Esophagus muscularis mucosa (tissue), 4 donors: Measurements from ENCODE around the gene MASTL. TPM values are rescaled to one million over a fixed set of nuclear protein-coding genes. Genes with fewer than 3 reads are reported as not detected.

Source experiments
- DNase-seq: peaks from one replicate; pipeline ENCODE4 v3.0.0-alpha.2; 2017; ENCODE audit errors: extremely low spot score
- H3K27ac ChIP-seq, 4 donors: fragments of 200-600 bp; sonication (generic); replicated peaks in 1 of 4; 1 replicate in 3 of 4; 2 replicates in 1 of 4; pipeline ENCODE4 v1.5.1; 2016 to 2019; ENCODE audit warnings: mild to moderate bottlenecking in 1 of 4
- H3K27me3 ChIP-seq, 4 donors: fragments of 200-600 bp; sonication (generic); one replicate each; pipeline versions ENCODE4 v1.5.1 to v1.6.0; 2016 to 2019
- H3K36me3 ChIP-seq, 4 donors: fragments of 200-600 bp; sonication (generic); one replicate each; pipeline ENCODE4 v1.5.1; 2016 to 2019
- H3K4me1 ChIP-seq, 4 donors: fragments of 200-600 bp; sonication (generic); one replicate each; pipeline ENCODE4 v1.5.1; 2016 to 2019
- H3K4me3 ChIP-seq, 4 donors: fragments of 200-600 bp; sonication (generic); 1 replicate in 2 of 4; 2 replicates in 2 of 4; pipeline ENCODE4 v1.5.1; 2016 to 2019; ENCODE audit warnings: mild to moderate bottlenecking in 4 of 4, moderate library complexity in 1 of 4
- H3K9me3 ChIP-seq, 4 donors: fragments of 200-600 bp; sonication (generic); 1 replicate in 3 of 4; 2 replicates in 1 of 4; pipeline ENCODE4 v1.5.1; 2016 to 2019
- EP300 ChIP-seq: sonication (generic); formaldehyde crosslinking; IDR thresholded peaks from one replicate; pipeline ENCODE4 v1.6.1; 2017; ENCODE audit warnings: antibody characterized with exemption
- POLR2A ChIP-seq: fragments of 450-650 bp; IDR thresholded peaks from one replicate; pipeline ENCODE4 v1.6.1; 2017; ENCODE audit warnings: antibody characterized with exemption, moderate library complexity, mild to moderate bottlenecking, low read depth
- POLR2AphosphoS5 ChIP-seq, 2 donors: sonication (generic); formaldehyde crosslinking; IDR thresholded peaks; one replicate each; pipeline ENCODE4 v1.6.1; 2017; ENCODE audit warnings: antibody characterized with exemption in 2 of 2
- WGBS: methylation state at CpG from one replicate; pipeline ENCODE4 v1.1.5; 2018; 5-methylcytosine and 5-hydroxymethylcytosine counted together
- intact Hi-C: fragments of 100-400 bp; cut with DNase I; formaldehyde crosslinking; loops from one replicate; pipeline ENCODE4 v1.15.1; 2023
- total RNA-seq, 4 donors: library from RNA; depleted of rRNA; stranded (reverse); fragments of >200 nt; gene quantifications; one replicate each; pipeline versions ENCODE4 v1.1.0 to v1.2.1, GENCODE V29; 2016
- TF ChIP-seq, protein P1 (sequence below), 3 experiments: fragments of 200-600 bp in 2 of 3; fragments of 450-650 bp in 1 of 3; sonication (generic) in 2 of 3; IDR thresholded peaks; one replicate each; pipeline ENCODE4 v1.5.1; 2017 to 2019; ENCODE audit warnings: antibody characterized with exemption in 3 of 3, mild to moderate bottlenecking in 2 of 3, moderate library complexity in 1 of 3

MASTL gene
- total RNA-seq = 1 to 10 TPM; 3.0 to 6.2 (median 4.1) TPM

GRCh38 chr10:27155066-27155754 lies at the start of gene MASTL:
TSS of gene MASTL (plus strand) at chr10:27155352. CDS start at chr10:27155427, 75 bp downstream.
- Histone ChIP-seq H3K4me3 (peak within 1 kb of the TSS; percentile 74 to 80 (median 80)), H3K36me3 (peaks cover 6 to 18% (median 11%) of the 10 kb centered on the region in 4 donors), H3K27me3 (no peaks in the 10 kb centered on the region), H3K9me3 (no peaks in the 10 kb centered on the region), H3K27ac (peak within 1 kb of the TSS; percentile 98 to 100 (median 98)), H3K4me1 (peaks cover 16 to 45% (median 38%) of the 10 kb centered on the region in 4 donors)
- WGBS = 0% methylated on average over 30 of the region's 55 CpGs
- TF ChIP-seq EP300 (no peak), POLR2AphosphoS5 (IDR thresholded peaks at IDR 0.05) (peak; percentile 99), POLR2A (peak; percentile 87)
- TF ChIP-seq, protein P1, sequence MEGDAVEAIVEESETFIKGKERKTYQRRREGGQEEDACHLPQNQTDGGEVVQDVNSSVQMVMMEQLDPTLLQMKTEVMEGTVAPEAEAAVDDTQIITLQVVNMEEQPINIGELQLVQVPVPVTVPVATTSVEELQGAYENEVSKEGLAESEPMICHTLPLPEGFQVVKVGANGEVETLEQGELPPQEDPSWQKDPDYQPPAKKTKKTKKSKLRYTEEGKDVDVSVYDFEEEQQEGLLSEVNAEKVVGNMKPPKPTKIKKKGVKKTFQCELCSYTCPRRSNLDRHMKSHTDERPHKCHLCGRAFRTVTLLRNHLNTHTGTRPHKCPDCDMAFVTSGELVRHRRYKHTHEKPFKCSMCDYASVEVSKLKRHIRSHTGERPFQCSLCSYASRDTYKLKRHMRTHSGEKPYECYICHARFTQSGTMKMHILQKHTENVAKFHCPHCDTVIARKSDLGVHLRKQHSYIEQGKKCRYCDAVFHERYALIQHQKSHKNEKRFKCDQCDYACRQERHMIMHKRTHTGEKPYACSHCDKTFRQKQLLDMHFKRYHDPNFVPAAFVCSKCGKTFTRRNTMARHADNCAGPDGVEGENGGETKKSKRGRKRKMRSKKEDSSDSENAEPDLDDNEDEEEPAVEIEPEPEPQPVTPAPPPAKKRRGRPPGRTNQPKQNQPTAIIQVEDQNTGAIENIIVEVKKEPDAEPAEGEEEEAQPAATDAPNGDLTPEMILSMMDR (IDR thresholded peaks at IDR 0.05) = peak in 1 of 3 experiments; percentile 14
- peak; percentile 97 for DNase-seq
- intact Hi-C loops = no loop called here

GRCh38 chr10:27108165-27108564 lies 47.0 kb upstream of the MASTL start:
- Histone ChIP-seq H3K36me3 (peaks cover 17 to 73% (median 52%) of the 10 kb centered on the region in 4 donors), H3K4me1 (no peaks in the 10 kb centered on the region), H3K4me3 (no peak overlapping the region), H3K9me3 (no peaks in the 10 kb centered on the region), H3K27ac (no peak overlapping the region), H3K27me3 (no peaks in the 10 kb centered on the region)
- TF ChIP-seq, protein P1 (IDR thresholded peaks at IDR 0.05) = no peak
- TF ChIP-seq POLR2AphosphoS5 (IDR thresholded peaks at IDR 0.05) (no peak), POLR2A (no peak), EP300 (no peak)
- 96% methylated on average over 3 of the region's 3 CpGs for WGBS
- intact Hi-C loops = no loop called here
- DNase-seq = no peak

DNA sequence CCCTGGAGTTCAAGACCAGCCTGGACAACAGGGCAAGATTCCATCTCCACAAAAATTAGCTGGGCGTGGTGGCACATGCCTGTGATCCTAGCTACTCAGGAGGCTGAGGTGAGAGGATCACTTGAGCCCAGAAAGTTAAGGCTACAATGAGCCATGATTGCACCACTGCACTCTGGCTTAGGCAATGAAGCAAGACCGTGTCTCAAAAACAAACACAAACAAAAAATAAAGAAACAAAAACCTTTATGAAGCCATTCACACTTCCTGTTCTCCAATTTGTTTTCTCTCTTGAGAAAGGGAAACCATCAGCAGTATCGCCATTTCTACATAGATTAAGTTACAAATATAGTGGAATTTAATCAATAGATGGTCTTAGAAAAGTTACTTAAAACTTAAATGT lies 20.8 kb upstream of the MASTL start:
- Histone ChIP-seq H3K9me3 (no peaks in the 10 kb centered on the region), H3K36me3 (peaks cover 27 to 95% (median 72%) of the 10 kb centered on the region in 4 donors), H3K4me1 (no peaks in the 10 kb centered on the region), H3K4me3 (no peak overlapping the region), H3K27me3 (no peaks in the 10 kb centered on the region), H3K27ac (no peak overlapping the region)
- DNase-seq = no peak
- intact Hi-C loops = no loop called here
- TF ChIP-seq EP300 = no peak
- WGBS = 97% methylated on average over 3 of the region's 3 CpGs

DNA sequence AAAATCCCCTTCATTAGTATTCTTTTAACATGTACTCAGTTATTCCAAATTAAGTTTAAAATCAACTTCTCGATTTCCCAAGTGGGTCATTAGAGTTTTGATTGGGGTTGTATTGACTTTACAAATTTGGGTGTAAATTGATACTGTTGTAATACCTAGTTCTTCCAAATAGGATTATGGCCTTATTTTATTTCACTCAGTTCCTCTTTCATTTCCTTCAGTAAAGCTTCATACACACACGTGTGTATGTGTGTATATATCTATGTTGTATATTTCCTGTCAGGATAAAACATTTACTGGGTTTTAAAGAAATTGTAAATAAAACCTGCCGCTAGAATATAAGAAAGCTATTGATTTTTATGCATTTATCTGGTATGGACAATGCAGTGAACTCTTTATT lies 16.9 kb upstream of the MASTL start:
- no peak for TF ChIP-seq POLR2AphosphoS5 (IDR thresholded peaks at IDR 0.05)
- TF ChIP-seq, protein P1 (IDR thresholded peaks at IDR 0.05) = no peak
- no peak for TF ChIP-seq EP300
- TF ChIP-seq POLR2A = no peak
- Histone ChIP-seq H3K4me1 (no peaks in the 10 kb centered on the region), H3K4me3 (no peak overlapping the region), H3K36me3 (peaks cover 10 to 92% (median 57%) of the 10 kb centered on the region in 4 donors), H3K27ac (no peak overlapping the region), H3K9me3 (no peaks in the 10 kb centered on the region), H3K27me3 (no peaks in the 10 kb centered on the region)
- intact Hi-C loops = no loop called here
- no peak for DNase-seq
- 85% methylated on average over 3 of the region's 3 CpGs for WGBS

- H3K27me3 ChIP-seq = no peaks in the 10 kb centered on the region
- no peak overlapping the region for H3K4me3 ChIP-seq
- peaks cover 0 to 3% (median 0%) of the 10 kb centered on the region in 4 donors for H3K4me1 ChIP-seq
- 87% methylated on average over 1 of the region's 1 CpG for WGBS
- intact Hi-C loops = no loop called here
- no peaks in the 10 kb centered on the region for H3K9me3 ChIP-seq
- TF ChIP-seq EP300 (no peak), POLR2AphosphoS5 (IDR thresholded peaks at IDR 0.05) (no peak), POLR2A (no peak)
- TF ChIP-seq, protein P1 (IDR thresholded peaks at IDR 0.05) = no peak
- no peak for DNase-seq
- H3K36me3 ChIP-seq = peaks cover 37 to 95% (median 76%) of the 10 kb centered on the region in 4 donors
- no peak overlapping the region for H3K27ac ChIP-seq
Measured at GRCh38 chr10:27143686-27144085, 11.5 kb upstream of the MASTL start.
